GM18502 (cell line): ENCODE data around the gene BAHCC1.
"Not testable (repeated sequence)": the region's sequence is repeated elsewhere in the genome, so short reads cannot be mapped to it uniquely, and the experiment has no call there.

Experiments
- ATAC-seq: cut with Tn5 transposase; IDR thresholded peaks from one replicate; pipeline ENCODE4 v1.9.1; 2021; ENCODE audit warnings: mild to moderate bottlenecking; ENCODE audit not compliant: unreplicated experiment, poor library complexity

The BAHCC1 gene

DNA sequence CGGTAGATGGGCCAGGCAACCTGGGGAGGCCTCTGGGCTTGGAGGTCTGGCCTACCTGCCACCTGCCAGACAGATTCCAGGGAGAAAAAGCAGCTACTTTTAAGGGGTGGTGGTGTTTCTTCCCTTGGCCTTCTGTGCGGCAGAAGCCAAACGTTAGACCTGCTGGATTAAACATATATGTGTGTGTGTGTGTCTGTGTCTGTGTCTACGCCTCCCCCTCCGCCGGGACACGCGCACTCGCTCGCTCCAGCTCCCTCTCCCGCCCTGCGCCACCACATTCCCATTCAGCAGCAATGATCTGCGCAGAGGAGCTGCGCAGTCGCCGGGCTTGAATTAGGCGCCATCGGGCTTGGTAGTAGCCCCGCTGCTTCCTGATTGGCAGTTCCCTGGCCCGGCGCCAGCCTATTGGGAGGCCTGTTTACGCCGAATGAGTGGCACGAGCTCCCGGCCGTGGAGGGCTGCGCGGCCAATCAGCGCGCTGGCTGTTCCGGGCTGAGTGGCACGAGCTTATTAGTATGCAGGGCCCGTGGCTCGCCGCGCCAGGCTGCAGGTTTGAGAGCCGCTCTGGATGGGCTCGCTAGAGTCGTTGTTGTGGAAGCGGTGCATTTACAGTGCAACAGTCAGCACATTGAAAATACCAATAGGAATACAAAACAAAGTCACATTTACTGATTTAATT is at the start of gene BAHCC1:
Gene BAHCC1, plus strand, starts transcription at position 537 of the 679 bp plus-strand sequence. CDS start 4,283 bp downstream, outside the sequence.
- peak; percentile 63 for ATAC-seq

DNA sequence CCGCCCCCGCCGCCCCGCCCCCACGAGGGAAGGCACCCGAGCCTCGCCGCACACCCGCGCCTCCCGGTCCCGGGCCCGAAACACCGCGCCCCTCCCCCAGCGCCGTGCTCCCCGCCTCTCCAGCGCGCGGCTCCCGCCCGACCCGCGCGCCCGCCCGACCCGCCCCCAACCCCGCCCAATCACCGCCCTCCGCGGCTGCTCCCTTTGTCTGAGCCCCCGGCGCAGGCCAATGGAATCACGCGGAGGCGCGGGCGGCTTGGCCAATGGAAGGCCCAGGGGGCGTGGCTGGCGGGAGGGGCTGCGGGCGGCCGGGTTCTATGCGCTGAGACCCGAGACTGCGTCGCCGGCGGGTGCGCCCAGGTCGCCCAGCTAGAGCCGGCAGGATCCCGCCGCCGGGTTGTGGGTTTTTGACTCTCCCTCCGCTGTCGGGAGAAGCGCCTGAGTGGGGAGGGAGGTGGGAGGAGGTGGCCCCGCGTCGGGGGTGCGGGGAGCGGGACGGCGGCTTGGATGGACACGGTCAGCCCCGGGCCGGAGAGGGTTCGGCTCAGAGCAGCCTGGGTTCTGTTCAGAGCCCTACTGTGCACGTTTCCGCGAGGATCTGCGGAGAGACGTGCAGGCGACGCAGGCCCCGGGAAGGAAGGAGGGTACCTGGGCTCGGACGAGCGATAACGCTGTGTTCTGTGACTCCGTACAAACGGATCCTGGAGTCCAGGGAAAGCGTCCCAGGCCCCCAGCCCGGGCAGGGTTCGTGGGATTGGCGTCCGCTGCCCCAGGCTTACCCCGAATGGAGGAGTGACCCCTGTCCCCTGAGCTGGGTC is 49.0 kb upstream of the BAHCC1 start:
- peak; percentile 68 for ATAC-seq

DNA sequence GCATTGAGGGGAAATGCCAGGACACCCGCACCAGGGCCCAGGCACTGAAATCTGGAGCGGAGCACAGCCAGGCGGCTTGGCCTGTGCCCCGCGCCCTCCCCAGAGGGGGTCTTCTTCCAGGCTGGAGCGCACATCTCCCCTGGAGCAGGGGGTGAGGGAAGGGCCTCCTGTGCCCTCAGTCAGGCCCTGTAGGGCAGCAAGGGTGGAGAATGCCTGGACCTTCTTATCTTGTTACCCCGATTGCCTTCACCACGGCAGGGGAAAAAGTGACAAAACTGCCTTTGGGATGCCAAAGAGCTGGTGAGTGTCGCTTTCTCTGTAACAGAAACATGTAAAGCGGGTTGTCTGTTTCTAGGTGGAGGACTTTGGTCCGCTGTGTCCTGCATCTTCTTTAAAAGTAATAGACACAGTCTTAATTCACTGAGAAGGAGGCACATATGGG is 48.3 kb upstream of the BAHCC1 start:
- no peak for ATAC-seq

DNA sequence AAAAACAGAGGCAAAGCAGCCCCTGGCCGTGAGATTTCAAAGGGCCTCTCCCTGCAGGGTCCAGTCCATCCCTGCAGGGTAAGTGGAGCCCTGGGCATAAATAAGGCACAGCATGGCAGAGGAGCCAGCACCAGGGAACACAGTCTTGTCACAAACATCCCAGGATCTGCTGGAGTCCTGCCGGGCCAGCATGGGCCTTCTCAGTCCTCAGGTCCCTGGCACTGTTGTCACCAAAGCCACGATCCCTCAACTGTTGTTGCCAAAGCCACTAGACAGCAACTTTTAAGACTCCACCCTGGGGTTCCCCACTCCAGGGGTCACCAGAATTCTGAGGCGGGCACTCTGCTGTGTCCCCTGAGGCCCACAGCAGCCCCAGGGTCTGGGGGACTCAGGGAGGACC is 47.8 kb upstream of the BAHCC1 start:
- no peak for ATAC-seq

DNA sequence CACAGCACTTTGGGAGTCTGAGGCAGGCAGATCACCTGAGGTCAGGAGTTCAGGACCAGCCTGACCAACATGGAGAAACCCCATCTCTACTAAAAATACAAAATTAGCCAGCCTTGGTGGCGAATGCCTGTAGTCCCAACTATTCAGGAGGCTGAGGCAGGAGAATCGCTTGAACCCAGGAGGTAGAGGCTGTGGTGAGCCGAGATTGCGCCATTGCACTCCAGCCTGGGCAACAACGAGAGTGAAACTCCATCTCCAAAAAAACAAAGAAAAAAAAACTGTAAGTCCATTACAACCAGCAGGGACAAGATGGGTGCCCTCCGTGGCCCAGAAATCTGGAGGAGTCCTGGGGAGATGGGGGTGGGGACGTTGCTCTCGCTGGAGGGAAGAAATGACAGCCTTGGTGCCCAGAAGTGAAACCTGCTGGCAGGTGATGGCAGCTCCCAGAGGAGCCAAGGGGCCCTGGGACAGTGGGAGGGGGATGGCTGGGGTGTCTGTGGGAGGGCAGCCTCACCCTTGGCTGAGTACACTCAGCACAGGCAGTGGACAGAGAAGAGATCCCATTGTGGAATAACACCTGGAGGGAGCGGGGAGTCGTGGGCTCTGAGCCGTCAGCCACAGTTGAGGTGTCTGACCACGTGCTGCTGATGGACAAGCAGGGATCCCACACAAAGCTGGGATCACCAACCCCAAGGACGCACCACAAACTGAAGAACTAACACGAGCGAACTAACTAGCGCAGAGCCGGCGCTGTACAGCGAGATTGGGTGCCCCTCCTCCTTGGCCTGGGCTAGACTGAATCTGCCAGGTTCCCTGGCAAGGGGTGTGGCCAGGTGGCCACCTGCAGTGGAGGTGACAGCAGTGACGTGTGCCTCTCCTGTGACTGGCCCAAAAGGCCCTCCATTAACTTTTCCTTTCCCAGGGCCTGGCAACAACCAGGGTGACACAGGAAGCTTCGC is 46.9 kb upstream of the BAHCC1 start:
- ATAC-seq, result no peak

DNA sequence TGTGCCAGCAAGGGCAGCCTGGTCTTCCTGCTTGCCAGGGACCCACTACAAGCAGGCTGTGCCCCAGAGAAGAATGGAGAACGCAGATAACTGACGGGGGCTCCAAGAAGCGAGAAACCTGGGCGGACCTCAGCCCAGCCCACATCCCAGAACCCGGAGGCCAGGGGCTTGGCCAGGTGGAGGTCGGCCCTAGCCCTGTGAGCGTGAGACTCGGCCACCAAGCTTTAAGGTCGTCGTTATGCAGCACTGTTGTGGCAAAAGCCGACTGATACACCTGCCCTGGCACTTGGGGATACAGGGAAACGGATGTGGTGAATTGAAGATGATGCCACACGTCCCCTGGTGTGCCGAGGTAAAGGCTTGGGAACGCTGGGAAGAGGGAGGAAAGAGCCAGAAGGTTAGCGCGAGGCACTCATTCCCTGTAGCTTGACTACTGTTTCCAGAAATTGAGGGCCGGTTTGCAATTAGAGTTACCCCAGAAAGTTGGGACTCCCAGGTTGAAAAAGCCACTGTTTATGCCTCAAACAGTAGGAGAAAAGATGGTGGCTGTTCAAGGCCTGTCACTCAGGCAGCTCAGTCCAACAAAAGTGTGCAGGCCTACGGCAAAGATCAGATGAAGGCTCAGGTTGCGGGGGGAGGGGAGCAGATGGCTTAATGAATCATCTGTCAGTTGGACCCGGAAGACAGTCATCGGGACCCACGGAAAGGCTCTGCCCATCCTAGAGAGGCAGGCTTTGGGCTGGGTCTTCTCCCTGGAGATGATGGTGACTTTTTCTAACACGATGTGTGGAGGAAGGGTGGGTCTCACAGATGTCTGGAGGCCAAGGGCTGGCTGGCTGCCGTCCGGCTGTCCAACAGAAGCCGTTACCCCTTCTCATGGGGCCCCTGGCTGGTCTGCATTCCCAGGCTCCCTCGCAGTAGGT is 45.6 kb upstream of the BAHCC1 start:
- no peak for ATAC-seq

DNA sequence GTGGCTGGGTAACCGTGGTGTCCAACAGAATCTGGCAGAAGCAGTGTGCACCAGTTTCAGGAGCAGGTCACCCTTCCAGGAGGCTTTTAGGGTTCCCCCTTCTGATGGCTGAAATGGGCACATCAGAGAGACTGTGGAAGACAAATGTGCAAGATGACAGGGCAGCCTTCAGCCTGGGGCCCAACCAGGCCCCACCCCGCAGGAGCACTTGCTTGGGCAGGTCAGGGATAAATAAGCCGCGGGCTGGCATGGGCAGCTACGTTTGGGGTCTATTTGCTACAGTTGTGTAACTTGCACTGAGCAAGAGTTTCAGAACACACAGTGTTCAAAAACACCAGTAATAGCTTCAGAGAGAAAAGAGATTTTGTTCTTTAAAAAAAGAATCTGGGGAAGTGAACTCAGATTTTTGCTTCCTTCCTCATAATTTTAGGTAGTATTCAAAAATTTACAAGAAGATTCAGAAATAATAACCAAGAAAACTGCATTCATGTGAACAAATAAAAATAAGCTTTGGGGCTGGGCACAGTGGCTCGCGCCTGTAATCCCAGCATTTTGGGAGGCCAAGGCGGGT is 44.9 kb upstream of the BAHCC1 start:
- ATAC-seq, result no peak

DNA sequence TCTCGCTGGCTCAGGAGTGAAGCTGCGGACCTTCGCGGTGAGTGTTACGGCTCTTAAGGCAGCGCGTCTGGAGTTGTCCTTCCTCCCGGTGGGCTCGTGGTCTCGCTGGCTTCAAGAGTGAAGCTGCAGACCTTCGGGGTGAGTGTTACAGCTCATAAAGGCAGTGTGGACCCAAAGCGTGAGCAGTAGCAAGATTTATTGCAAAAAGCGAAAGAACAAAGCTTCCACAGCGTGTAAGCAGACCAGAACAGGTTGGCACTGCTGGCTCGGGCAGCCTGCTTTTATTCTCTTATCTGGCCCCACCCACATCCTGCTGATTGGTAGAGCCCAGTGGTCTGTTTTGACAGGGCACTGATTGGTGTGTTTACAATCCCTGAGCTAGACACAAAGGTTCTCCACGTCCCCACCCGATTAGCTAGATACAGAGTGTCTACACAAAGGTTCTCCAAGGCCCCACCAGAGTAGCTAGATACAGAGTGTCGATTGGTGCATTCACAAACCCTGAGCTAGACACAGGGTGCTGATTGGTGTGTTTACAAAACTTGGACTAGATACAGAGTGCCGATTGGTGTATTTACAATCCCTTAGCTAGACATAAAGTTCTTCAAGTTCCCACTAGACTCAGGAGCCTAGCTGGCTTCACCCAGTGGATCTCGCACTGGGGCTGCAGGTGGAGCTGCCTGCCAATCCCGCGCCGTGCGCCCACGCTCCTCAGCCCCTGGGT is 43.8 kb upstream of the BAHCC1 start:
- not testable (repeated sequence) for ATAC-seq

DNA sequence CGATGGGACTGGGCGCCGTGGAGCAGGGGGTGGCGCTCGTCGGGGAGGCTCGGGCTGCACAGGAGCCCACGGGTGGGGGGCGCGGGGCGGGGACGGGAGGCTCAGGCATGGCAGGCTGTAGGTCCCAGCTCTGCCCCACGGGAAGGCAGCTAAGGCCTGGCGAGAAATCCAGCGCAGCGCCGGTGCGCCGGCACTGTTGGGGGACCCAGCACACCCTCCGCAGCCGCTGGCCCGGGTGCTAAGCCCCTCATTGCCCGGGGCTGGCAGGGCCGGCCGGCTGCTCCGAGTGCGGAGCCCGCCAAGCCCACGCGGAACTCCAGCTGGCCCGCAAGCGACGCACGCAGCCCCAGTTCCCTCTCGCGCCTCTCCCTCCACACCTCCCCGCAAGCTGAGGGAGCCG is 43.2 kb upstream of the BAHCC1 start:
- ATAC-seq, result not testable (repeated sequence)

DNA sequence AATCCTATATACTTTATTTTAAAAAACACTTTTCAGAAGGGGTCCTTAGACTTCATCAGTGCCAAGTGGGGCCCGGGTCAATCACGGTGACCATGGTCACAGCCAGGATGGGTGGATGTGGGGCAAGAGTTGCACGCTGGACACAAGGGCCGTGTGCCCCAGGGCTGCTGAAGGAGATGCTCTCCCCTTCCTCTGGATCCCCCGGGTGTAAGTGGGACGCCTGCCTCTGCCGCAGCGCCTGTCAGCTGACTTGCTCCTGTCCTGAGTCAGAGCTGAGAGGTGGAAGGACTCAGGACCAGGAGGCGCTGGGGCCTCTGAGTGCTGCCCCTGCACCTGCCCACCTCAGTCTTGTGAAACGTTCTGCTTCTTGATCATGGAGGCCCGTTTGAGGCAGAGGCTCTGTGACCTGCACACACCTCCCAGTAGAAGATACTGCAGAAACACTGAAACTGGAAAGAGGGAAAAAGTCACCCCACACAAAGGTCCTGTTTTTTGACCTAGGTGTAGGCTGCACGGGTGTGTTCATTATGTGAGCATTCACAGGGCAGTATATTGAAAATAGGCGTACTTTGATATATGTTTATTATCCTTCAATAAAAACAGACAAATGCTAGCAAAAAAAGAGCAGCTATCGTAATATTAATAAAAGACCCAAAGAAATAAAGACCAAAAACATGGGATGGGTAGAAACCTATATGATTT is 40.9 kb upstream of the BAHCC1 start:
- ATAC-seq, result no peak

DNA sequence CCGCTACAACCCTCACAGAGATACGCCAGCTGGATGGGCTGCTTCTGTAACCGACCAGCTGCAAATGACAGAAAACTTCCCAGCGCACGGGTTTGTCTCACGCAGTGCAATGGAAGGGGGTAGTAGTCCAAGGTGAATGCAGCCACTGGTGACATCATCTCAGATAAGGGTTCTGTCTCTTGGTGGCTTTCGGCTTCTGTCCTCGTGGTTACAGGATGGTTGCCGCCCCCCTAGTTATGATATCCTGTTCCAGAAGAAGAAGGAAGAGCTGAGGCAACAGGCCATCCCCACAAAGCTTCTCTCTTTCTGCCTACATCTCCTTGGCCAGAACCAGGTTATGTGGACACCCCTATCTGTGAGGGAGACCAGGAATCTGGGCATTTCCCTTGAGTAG is 40.3 kb upstream of the BAHCC1 start:
- ATAC-seq, result no peak

DNA sequence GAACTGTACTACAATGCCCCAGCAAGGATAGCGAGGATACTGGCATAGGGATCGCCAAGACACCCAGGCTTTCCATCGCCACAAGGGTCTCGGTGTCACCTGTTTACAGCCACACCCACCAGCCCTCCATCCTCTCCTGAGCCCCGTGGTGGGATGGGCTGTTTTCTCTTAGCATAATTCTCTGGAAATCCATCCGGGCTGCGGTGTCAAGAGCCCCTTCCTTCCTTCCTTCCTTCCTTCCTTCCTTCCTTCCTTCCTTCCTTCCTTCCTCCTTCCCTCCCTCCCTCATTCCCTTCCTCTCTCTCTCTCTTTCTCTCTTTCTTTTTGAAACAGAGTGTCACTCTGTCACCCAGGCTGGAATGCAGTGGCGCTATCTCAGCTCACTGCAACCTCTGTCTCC is 36.0 kb upstream of the BAHCC1 start:
- no peak for ATAC-seq

DNA sequence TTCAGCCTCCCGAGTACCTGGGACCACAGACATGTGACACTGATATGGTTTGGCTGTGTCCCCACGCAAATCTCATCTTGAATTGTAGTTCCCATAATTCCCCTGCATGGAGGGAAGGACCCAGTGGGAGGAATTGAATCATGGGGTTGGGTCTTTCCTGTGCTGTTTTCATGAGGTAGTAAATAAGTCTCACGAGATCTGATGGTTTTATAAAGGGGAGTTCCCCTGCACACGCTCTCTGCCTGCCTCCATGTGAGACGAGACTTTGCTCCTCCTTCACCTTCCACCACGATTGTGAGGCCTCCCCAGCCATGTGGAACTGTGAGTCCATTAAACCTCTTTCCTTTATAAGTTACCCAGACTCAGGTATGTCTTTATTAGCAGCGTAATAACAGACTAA is 33.3 kb upstream of the BAHCC1 start:
- not testable (repeated sequence) for ATAC-seq

DNA sequence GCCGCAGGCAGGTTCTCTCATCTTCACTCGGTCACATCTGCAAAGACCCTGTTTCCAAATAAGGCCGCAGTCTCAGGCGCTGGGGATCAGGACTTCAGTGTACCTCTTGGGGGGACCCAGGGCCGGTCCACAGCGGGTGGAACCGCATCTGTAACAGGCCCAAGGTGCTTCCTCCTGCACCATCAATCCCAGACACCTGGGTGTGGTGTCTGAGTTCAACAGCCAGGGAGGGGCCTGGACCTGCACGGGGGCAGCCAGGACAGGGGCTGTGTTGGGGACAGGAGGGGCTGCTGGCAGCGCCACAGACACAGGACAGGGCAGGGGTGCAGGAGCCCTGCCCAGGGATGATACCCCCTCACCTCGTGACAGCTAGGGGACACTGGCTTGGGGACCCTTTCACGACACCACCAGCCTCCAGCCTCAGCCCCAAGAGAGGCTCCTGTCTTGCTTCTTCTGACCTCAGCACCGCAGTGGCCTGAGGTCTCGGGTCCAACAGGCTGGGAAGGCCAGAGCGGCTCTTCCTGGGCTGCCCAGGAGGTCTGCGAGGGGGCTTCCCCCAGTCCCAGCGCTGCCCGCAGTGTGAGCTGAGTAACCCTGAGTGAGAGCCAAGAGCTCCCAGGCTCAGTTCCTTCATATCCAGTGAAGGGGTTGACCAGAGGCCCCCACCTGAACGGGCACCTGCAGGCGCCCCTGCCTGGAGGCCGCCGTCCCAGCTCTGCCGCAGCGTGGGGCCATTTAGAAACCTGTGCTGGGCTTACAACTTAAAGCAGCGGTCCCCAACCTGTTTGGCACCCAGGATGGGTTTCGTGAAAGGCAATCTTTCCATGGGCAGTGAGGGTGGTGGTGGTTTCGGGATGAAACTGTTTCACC is 30.7 kb upstream of the BAHCC1 start:
- ATAC-seq, result no peak

DNA sequence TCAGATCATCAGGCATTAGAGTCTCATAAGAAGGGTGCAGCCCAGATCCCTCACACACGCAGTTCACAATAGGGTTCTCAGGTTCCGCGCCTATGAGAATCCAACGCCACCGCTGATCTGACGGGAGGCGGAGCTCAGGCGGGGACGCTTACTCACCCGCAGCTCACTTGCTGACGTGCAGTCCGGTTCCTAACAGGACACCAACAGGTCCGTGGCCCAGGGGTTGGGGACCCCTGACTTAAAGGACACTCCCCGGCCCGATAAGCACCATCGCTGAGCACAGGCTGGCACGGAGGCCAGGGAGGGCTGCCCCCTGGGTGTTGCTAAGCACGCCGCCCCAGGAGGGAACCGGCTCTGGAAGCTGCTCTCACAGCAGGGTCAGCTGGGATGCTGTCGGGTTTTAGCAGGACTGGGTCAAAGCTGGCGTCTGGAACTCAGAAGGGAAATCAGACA is 30.1 kb upstream of the BAHCC1 start:
- ATAC-seq, result no peak

DNA sequence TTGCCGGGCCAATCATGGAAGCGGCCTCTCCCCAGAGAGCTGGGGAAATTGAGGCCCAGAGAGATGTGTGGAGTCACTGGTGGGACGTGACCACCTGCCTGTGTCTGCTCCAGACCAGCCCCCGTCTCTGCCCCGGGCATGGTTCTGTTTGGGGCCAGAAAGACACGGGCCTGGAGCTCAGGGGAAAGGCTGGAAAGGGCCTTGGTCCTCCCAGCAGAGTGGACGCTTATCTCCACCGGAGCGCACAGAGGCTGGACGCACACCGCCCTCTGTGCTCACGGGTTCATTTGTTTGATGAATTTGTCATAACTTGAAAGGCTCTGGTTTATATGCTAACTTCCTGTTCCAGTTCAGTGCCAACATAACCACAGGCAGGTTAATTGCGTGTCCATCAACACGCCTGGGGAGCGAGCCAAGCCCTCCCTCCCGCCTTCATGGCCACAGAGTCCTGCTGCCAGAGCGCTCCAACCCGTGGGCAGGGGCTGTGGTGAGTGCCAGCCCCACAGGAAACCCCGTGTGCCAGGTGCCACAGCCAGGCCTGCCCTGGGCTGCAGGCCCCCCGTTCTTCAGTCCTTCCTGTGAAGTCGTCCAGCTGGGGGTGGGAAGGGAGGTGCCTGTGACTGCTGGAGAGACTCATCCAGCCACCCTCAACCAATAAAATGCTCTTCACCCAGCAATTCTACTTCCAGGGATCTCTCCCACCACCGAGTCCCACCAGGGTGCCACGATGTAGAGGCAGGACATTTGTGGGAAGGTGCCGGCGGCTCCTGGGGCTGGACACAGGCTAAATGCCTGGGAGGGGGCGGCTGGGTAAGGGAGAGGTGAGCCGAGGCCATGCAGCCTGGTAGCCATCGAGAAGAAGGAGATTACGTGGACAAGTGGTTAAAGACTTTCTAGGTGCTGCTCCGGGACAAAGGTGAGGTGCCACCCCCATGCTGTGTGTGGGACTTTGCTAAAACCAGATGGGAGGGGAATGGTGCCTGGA is 29.4 kb upstream of the BAHCC1 start:
- ATAC-seq, result no peak
